Coronary artery (tissue), 2 donors: ENCODE results near the gene ARHGEF39.

ENCODE experiments used
- DNase-seq: peaks from one replicate; pipeline ENCODE4 v3.0.0-alpha.2; 2017; ENCODE audit warnings: low spot score
- H3K27ac ChIP-seq, 2 donors: fragments of 200-600 bp; sonication (generic); one replicate each; pipeline ENCODE4 v1.5.1; 2016 to 2019
- H3K4me3 ChIP-seq: fragments of 200-600 bp; sonication (generic); 2 replicates; pipeline ENCODE4 v1.5.1; 2016; ENCODE audit warnings: mild to moderate bottlenecking, moderate library complexity
- TF ChIP-seq, protein P1 (sequence below): fragments of 200-600 bp; sonication (generic); IDR thresholded peaks from one replicate; pipeline ENCODE4 v1.5.1; 2019; ENCODE audit warnings: antibody characterized with exemption

The ARHGEF39 gene

GRCh38 chr9:35665471-35665818, 450 bp upstream of the ARHGEF39 start:
- peak overlapping the region; percentile 99 for H3K27ac ChIP-seq

DNA sequence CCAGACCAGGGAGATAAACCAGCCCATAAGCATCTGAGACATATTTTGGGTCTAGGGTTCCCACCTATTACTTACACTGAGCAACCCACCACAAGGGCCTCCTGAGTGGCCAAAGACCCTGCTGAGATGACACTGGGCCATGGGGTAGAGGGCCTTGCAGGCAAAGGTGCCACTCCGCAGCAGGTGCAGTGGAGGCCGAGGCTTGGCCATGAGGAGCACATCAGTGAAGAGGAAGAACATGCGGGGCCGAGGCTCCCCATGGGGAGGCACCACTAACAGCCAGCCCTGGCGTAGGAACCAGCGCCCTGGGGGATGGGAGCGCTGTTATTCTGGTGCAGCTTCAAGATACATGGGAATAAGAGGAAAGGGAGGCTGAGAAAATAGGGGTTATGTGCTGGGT, 2.6 kb downstream of the ARHGEF39 start:
- H3K4me3 ChIP-seq: no peak overlapping the region
- DNase-seq: no peak
- TF ChIP-seq, protein P1, sequence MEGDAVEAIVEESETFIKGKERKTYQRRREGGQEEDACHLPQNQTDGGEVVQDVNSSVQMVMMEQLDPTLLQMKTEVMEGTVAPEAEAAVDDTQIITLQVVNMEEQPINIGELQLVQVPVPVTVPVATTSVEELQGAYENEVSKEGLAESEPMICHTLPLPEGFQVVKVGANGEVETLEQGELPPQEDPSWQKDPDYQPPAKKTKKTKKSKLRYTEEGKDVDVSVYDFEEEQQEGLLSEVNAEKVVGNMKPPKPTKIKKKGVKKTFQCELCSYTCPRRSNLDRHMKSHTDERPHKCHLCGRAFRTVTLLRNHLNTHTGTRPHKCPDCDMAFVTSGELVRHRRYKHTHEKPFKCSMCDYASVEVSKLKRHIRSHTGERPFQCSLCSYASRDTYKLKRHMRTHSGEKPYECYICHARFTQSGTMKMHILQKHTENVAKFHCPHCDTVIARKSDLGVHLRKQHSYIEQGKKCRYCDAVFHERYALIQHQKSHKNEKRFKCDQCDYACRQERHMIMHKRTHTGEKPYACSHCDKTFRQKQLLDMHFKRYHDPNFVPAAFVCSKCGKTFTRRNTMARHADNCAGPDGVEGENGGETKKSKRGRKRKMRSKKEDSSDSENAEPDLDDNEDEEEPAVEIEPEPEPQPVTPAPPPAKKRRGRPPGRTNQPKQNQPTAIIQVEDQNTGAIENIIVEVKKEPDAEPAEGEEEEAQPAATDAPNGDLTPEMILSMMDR: no peak
- peak overlapping the region; percentile 99 for H3K27ac ChIP-seq

More at GRCh38 chr9:35665471-35665818, 450 bp upstream of the ARHGEF39 start:
- H3K4me3 ChIP-seq: peak overlapping the region; percentile 76
- TF ChIP-seq, protein P1: no peak
- no peak for DNase-seq

DNA sequence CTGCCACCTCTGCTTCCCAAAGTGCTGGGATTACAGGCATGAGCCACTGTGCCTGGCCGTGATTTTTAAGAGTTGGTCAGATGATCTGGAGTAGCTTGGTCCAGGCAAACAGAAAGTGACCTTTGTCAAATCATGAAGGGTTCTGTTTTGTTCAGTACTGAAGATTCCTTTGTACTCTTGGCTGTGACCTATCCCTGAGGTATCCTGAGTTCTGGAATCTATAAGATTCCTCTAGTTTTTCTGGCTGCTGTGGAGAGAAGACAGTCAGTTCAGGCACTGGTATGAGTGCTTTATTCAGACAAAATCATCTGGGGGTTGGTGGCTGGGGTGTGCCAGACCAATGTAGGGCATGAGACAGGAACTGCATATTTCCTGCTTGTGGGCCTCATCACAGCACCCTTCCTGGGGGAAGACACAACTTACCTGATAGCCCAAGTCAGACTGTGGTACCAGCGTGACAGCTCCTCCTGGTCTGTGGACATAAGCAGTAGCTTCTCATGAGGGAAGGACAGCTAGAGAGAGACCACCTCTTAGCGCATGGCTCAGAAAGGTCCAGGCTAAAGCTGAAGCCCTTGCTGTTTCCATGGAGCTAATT, 3.1 kb downstream of the ARHGEF39 start:
- DNase-seq: no peak
- H3K27ac ChIP-seq: peak overlapping the region; percentile 99
- TF ChIP-seq, protein P1: no peak
- H3K4me3 ChIP-seq: no peak overlapping the region

- TF ChIP-seq, protein P1: no peak
- peak overlapping the region; percentile 95 for H3K4me3 ChIP-seq
- DNase-seq: no peak
- peak overlapping the region; percentile 99 for H3K27ac ChIP-seq
Measured at GRCh38 chr9:35660966-35661415, 4.0 kb downstream of the ARHGEF39 start.

DNA sequence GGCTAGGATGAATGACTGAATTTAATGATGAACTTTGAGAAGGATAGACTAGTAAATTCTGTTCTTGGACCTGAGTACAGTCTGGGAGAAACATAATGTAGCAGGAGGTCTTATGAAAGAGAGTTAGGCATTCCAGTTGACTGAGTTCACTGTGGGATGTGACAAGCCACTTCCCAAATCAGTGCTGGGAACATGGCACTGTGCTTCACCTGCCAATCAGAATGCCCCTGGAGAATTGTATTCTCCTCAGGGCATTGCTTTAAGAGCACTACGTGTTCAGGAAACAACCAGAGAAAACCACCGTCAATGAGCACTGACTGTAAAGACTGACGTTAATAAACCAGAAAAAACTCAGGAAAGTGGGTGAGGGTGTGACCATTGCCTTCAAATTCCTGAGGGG, 5.7 kb downstream of the ARHGEF39 start:
- TF ChIP-seq, protein P1: no peak
- peak overlapping the region; percentile 99 for H3K27ac ChIP-seq
- no peak for DNase-seq
- peak overlapping the region; percentile 95 for H3K4me3 ChIP-seq

DNA sequence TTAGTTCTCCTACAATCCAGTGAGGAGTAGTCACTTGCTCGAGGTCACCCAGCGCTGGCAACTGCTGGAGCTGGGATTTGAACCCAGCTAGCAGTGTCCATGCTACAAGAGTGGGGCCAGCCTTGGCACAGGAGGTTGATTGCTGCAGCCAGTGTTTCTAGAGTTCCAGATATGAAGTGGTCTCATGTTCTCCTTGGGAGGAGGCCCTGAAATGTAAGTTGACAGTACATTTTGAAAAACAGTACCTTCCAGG, 6.1 kb downstream of the ARHGEF39 start:
- no peak for DNase-seq
- TF ChIP-seq, protein P1: no peak
- Histone ChIP-seq H3K27ac (peak overlapping the region; percentile 99), H3K4me3 (peak overlapping the region; percentile 95)

- DNase-seq: no peak
- Histone ChIP-seq H3K4me3 (peak within 1 kb of the TSS; percentile 95), H3K27ac (peak within 1 kb of the TSS; percentile 99)
- TF ChIP-seq, protein P1: peak; percentile 23
Measured at GRCh38 chr9:35658137-35658967, 6.6 kb downstream of the ARHGEF39 start, which contains the start of gene CCDC107. CCDC107 (plus strand) TSS chr9:35658292; CDS start chr9:35658380, 88 bp downstream.
